ENCODE results near the gene RPTOR.

RPTOR gene

GRCh38 chr17:80917716-80918560, 373.3 kb downstream of the RPTOR start:
- no peak for DNase-seq (ENCODE audit: low read depth in 1 of 2, low spot score in 1 of 2)
- Histone ChIP-seq H3K27ac (replicated peaks) (no peak overlapping the region), H3K27me3 (ENCODE audit: insufficient read depth, poor library complexity, severe bottlenecking) (no peaks in the 10 kb centered on the region), H3K4me3 (replicated peaks; ENCODE audit: insufficient read depth, low read length) (no peak overlapping the region)
- no peak for TF ChIP-seq SPI1 (IDR thresholded peaks at IDR 0.05; ENCODE audit: borderline replicate concordance, low read depth)

DNA sequence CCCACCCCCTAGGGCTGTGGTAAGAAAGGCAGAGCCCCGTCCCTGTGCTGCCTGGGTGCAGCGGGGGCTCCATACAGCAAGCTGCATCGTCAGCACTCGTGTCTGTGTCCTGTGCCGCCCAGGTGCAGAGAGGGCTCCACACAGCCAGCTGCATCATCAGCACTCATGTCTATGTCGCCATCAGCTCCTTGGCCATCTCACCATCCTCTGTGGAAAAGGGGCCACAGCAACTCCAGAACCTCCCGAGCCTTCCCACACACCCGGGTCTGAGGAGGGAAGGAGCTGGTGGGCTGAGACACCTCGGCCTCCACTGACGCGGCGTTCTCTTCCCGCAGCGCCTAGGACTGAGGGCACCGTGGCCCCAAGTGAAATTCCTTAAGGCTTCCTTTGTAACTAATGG, 374.1 kb downstream of the RPTOR start:
- H3K27ac ChIP-seq (replicated peaks): no peak overlapping the region
- no peak for DNase-seq (ENCODE audit: low read depth in 1 of 2, low spot score in 1 of 2)
- H3K27me3 ChIP-seq (ENCODE audit: insufficient read depth, poor library complexity, severe bottlenecking): no peaks in the 10 kb centered on the region
- no peak for TF ChIP-seq GABPA (IDR thresholded peaks at IDR 0.05; ENCODE audit: low read depth)
- no peak for TF ChIP-seq SPI1 (IDR thresholded peaks at IDR 0.05; ENCODE audit: borderline replicate concordance, low read depth)
- TF ChIP-seq, protein P1, sequence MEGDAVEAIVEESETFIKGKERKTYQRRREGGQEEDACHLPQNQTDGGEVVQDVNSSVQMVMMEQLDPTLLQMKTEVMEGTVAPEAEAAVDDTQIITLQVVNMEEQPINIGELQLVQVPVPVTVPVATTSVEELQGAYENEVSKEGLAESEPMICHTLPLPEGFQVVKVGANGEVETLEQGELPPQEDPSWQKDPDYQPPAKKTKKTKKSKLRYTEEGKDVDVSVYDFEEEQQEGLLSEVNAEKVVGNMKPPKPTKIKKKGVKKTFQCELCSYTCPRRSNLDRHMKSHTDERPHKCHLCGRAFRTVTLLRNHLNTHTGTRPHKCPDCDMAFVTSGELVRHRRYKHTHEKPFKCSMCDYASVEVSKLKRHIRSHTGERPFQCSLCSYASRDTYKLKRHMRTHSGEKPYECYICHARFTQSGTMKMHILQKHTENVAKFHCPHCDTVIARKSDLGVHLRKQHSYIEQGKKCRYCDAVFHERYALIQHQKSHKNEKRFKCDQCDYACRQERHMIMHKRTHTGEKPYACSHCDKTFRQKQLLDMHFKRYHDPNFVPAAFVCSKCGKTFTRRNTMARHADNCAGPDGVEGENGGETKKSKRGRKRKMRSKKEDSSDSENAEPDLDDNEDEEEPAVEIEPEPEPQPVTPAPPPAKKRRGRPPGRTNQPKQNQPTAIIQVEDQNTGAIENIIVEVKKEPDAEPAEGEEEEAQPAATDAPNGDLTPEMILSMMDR (IDR thresholded peaks at IDR 0.05; ENCODE audit: insufficient read depth, low read length): no peak
- no peak for TF ChIP-seq POLR2AphosphoS5 (IDR thresholded peaks at IDR 0.05; ENCODE audit: low read depth)
- TF ChIP-seq REST (IDR thresholded peaks at IDR 0.05; ENCODE audit: insufficient replicate concordance, low read depth): no peak
- no peak overlapping the region for H3K4me3 ChIP-seq (replicated peaks; ENCODE audit: insufficient read depth, low read length)

GRCh38 chr17:80919331-80920311, 375.0 kb downstream of the RPTOR start:
- H3K4me3 ChIP-seq (replicated peaks; ENCODE audit: insufficient read depth, low read length): no peak overlapping the region
- no peaks in the 10 kb centered on the region for H3K27me3 ChIP-seq (ENCODE audit: insufficient read depth, poor library complexity, severe bottlenecking)
- no peak for DNase-seq (ENCODE audit: low read depth in 1 of 2, low spot score in 1 of 2)
- TF ChIP-seq, protein P1 (IDR thresholded peaks at IDR 0.05; ENCODE audit: insufficient read depth, low read length): no peak
- TF ChIP-seq POLR2AphosphoS5 (IDR thresholded peaks at IDR 0.05; ENCODE audit: low read depth): no peak
- no peak for TF ChIP-seq GABPA (IDR thresholded peaks at IDR 0.05; ENCODE audit: low read depth)
- no peak for TF ChIP-seq REST (IDR thresholded peaks at IDR 0.05; ENCODE audit: insufficient replicate concordance, low read depth)
- no peak for TF ChIP-seq SPI1 (IDR thresholded peaks at IDR 0.05; ENCODE audit: borderline replicate concordance, low read depth)
- no peak overlapping the region for H3K27ac ChIP-seq (replicated peaks)

- TF ChIP-seq, protein P1 (IDR thresholded peaks at IDR 0.05; ENCODE audit: insufficient read depth, low read length): no peak
- TF ChIP-seq SPI1 (IDR thresholded peaks at IDR 0.05; ENCODE audit: borderline replicate concordance, low read depth): no peak
- no peak for TF ChIP-seq POLR2AphosphoS5 (IDR thresholded peaks at IDR 0.05; ENCODE audit: low read depth)
- no peak for TF ChIP-seq REST (IDR thresholded peaks at IDR 0.05; ENCODE audit: insufficient replicate concordance, low read depth)
- DNase-seq (ENCODE audit: low read depth in 1 of 2, low spot score in 1 of 2): no peak
These were observed 375.8 kb downstream of the RPTOR start for GRCh38 chr17:80920441-80920840.

More at GRCh38 chr17:80920441-80920840, 375.8 kb downstream of the RPTOR start:
- H3K4me3 ChIP-seq (replicated peaks; ENCODE audit: insufficient read depth, low read length): no peak overlapping the region
- H3K27ac ChIP-seq (replicated peaks): no peak overlapping the region
- H3K27me3 ChIP-seq (ENCODE audit: insufficient read depth, poor library complexity, severe bottlenecking): no peaks in the 10 kb centered on the region
